OCI-LY7 (cell line): ENCODE measurements around the gene RAB7A.
"Not testable (repeated sequence)": the region's sequence is repeated elsewhere in the genome, so short reads cannot be mapped to it uniquely, and the experiment has no call there.

Source experiments
- CTCF ChIP-seq: fragments of 200-600 bp; sonication (generic); conservative IDR thresholded peaks from 2 replicates; pipeline ENCODE4 v1.5.1; 2014; ENCODE audit warnings: mild to moderate bottlenecking, antibody characterized with exemption, low read length, moderate library complexity, mixed read lengths
- EZH2phosphoT487 ChIP-seq: fragments of 200-600 bp; sonication (generic); IDR thresholded peaks from 2 replicates; pipeline ENCODE4 v1.6.1; 2018; ENCODE audit warnings: low read depth, borderline replicate concordance, mild to moderate bottlenecking, mixed run types, antibody characterized with exemption, low read length, moderate library complexity, mixed read lengths

GRCh38 chr3:128830762-128831161 lies 104.8 kb downstream of the RAB7A start:
- not testable (repeated sequence) for TF ChIP-seq CTCF, EZH2phosphoT487
